T-helper 17 cell (primary cell): Measurements from ENCODE around the gene SLC44A1. TPM values are rescaled to one million over a fixed set of nuclear protein-coding genes. Genes with fewer than 3 reads are reported as not detected.
A peak's percentile ranks its signal among the peaks of the same experiment; 100 is the strongest.

Experiments
- ATAC-seq: fragments of 150-1000 bp; cut with Tn5 transposase; 2 replicates; pipeline ENCODE4 v1.10.0; 2021; ENCODE audit warnings: mild to moderate bottlenecking, moderate library complexity
- DNase-seq, 3 donors: peaks; one replicate each; pipeline versions ENCODE4 v3.0.0 to v3.0.0-alpha.2; 2020 to 2021
- H3K9me3 ChIP-seq: one replicate; pipeline ENCODE4 v1.7.0; 2013; ENCODE audit warnings: low read length, mild to moderate bottlenecking; ENCODE audit not compliant: control insufficient read depth, poor library complexity, severe bottlenecking
- H3K27ac Mint-ChIP-seq: one replicate; pipeline ENCODE4 v1.8.0; 2022; ENCODE audit warnings: mild to moderate bottlenecking, moderate library complexity, mixed read lengths
- H3K27me3 Mint-ChIP-seq: one replicate; pipeline ENCODE4 v1.8.0; 2022; ENCODE audit warnings: mixed read lengths
- H3K36me3 Mint-ChIP-seq: one replicate; pipeline ENCODE4 v1.8.0; 2022; ENCODE audit warnings: low read depth, mixed read lengths
- H3K4me1 Mint-ChIP-seq: one replicate; pipeline ENCODE4 v1.8.0; 2022; ENCODE audit warnings: mild to moderate bottlenecking, mixed read lengths
- H3K4me3 Mint-ChIP-seq: one replicate; pipeline ENCODE4 v1.8.0; 2022; ENCODE audit warnings: mild to moderate bottlenecking, moderate library complexity, mixed read lengths
- total RNA-seq, 4 donors: library from RNA in 2 of 4; stranded (reverse) in 2 of 4; gene quantifications; one replicate each; pipeline ENCODE4 v1.2.3 and lab custom pipeline; 2022 to 2026

Gene SLC44A1
- total RNA-seq, 2 donors from 2014 or later, result 11.8 to 14.9 TPM

DNA sequence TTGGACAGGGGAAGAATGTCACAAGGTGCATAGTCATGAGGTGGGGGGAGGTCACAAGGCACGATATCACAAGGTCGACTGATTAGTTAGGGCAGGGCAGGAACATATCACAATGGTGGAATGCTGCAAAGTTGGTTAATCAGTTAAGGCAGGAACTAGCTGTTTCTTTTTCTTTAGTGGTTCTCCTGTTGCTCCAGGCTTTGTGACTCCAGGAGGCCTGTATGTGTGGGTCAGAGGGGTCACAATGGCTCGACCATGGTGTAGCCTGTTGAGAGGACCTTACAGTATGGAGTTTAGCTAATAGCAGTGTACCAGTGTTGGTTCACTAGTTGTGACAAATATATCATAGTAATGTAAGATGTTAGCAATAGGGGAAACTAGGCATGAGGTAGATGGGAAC, 191.0 kb downstream of the SLC44A1 start:
- Mint-ChIP-seq H3K4me3 (no peak overlapping the region), H3K27me3 (peaks cover 18% of the 10 kb centered on the region), H3K27ac (no peak overlapping the region), H3K36me3 (peaks cover 2% of the 10 kb centered on the region), H3K4me1 (no peaks in the 10 kb centered on the region)
- DNase-seq (no peak), ATAC-seq (no peak)
- H3K9me3 ChIP-seq, result no peaks in the 10 kb centered on the region

DNA sequence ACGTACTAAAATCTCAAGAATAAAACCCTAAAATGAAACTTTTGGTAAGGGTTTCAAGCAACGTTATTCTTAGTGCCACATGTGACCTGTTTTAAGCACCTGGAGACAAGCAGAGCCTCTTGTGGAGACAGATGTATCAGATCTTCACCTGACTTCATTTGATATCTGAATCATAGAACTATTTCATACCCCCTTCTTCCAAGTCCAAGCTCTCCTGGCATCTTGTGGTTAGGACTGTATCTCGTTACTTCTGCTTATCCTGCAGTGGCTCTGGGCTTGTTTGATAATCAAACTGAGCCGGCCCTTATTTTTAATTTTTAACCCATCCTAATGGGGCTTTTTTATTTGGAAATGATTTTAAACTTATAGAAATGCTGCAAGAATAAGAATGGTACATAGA, 192.3 kb downstream of the SLC44A1 start:
- Mint-ChIP-seq H3K4me3 (no peak overlapping the region), H3K4me1 (no peaks in the 10 kb centered on the region), H3K27me3 (peaks cover 18% of the 10 kb centered on the region), H3K27ac (no peak overlapping the region), H3K36me3 (peaks cover 2% of the 10 kb centered on the region)
- ATAC-seq (no peak), DNase-seq (no peak)
- H3K9me3 ChIP-seq, result no peaks in the 10 kb centered on the region

DNA sequence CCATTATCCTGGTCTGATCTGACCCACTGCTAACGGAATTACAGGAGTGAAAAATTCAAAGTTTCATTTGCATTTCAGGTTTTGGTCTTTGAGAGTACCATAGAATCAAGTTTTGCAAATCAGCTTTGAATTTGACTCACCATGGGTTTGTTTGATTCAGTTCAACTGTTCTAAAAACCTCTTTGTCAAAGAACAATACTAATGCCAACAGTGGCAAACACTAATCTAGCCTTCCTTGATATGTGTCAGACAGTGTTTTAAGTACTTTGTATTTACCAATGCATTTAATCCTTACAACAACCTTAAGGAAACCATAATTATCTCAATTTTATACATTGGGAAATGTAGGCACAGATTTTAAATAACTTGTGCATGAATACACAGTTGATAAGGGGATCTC, 193.3 kb downstream of the SLC44A1 start:
- peaks cover 12% of the 10 kb centered on the region for H3K27me3 Mint-ChIP-seq
- H3K9me3 ChIP-seq, result no peaks in the 10 kb centered on the region
- DNase-seq, result no peak
- no peak overlapping the region for H3K4me3 Mint-ChIP-seq
- H3K27ac Mint-ChIP-seq, result no peak overlapping the region
- H3K4me1 Mint-ChIP-seq, result no peaks in the 10 kb centered on the region
- no peak for ATAC-seq
- peaks cover 2% of the 10 kb centered on the region for H3K36me3 Mint-ChIP-seq

DNA sequence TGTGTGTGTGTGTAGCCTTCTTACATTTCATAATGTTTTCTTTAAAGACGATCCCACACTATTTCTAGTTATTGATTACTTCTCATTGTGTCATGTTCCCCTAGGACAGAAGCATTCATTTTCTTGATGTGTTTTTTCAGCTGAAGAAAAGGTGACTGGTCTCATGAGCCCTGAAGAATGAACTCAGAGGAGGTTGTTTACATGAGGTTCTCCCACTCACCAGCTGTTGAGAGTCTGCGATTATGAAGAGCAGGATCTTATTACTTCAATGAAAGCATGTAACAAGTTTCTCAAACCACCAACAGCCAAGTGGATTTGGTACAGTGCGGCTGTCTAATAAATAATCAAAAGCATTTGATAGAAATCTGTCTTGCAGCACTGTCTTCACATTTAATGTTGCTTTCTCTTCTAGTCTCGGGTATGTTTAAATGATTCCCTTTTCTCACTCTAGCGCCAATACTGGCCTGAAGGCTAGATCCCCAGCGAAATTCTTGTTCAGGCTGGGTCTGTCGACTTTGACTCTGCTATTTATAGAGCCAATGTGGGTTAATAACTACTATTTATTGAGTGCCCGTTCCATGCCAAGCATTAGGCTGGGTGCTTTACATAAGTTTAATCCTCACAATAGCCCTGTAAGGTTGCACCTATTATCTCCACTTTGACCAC, 193.8 kb downstream of the SLC44A1 start:
- Mint-ChIP-seq H3K27ac (no peak overlapping the region), H3K36me3 (peaks cover 2% of the 10 kb centered on the region), H3K4me1 (no peaks in the 10 kb centered on the region), H3K4me3 (no peak overlapping the region), H3K27me3 (peaks cover 7% of the 10 kb centered on the region)
- H3K9me3 ChIP-seq, result no peaks in the 10 kb centered on the region
- DNase-seq, result no peak
- ATAC-seq, result no peak

DNA sequence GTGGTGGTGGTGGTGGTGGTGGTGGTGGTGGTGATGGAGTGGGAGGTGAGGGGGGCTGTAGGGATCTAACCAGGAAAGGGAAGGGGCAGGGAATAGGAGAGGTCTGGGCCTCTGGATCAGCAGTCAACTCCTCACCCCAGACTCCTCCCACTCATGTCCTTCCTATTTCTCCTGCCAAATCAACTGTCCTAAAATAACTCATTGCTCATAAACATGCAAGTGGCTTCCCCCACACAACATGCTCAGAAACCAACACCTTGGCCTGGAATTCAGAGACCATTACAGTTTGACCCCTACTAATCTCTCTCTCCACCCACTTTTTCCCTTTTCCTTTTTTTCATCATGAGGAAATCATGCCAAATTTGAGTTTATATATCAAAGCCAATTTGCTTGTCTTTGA, 195.0 kb downstream of the SLC44A1 start:
- DNase-seq (no peak), ATAC-seq (no peak)
- Mint-ChIP-seq H3K36me3 (peaks cover 2% of the 10 kb centered on the region), H3K27ac (no peak overlapping the region), H3K4me1 (peaks cover 3% of the 10 kb centered on the region), H3K4me3 (no peak overlapping the region), H3K27me3 (no peaks in the 10 kb centered on the region)
- no peaks in the 10 kb centered on the region for H3K9me3 ChIP-seq

DNA sequence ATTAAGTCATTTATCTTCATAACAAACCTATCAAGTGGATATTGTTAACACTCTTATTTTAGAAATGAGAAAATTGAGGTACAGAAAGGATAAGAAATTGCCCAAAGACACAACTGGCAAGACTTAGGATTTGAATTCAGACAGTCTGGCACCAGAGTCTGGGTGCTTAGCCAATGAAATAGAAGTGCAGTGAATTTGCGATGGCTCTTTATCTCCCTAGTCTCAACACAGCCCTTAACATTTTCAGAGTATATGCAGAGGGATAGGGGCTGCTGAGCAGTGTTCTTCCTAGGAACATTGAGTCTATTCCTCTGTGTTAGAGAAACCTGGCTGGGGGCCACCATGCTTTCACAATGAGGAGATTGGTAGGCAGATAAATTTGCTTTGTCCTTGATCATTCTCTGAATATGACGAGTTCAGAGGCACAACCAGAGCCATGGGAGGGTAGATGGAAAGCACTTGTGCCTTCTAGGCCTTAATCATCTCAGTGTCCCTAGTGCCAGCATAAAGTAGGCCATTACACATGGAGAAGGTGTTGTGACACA, 197.2 kb downstream of the SLC44A1 start:
- Mint-ChIP-seq H3K27me3 (no peaks in the 10 kb centered on the region), H3K27ac (peak overlapping the region; percentile 3), H3K36me3 (no peaks in the 10 kb centered on the region), H3K4me1 (peaks cover 3% of the 10 kb centered on the region), H3K4me3 (no peak overlapping the region)
- ATAC-seq (no peak), DNase-seq (no peak)
- H3K9me3 ChIP-seq, result no peaks in the 10 kb centered on the region

DNA sequence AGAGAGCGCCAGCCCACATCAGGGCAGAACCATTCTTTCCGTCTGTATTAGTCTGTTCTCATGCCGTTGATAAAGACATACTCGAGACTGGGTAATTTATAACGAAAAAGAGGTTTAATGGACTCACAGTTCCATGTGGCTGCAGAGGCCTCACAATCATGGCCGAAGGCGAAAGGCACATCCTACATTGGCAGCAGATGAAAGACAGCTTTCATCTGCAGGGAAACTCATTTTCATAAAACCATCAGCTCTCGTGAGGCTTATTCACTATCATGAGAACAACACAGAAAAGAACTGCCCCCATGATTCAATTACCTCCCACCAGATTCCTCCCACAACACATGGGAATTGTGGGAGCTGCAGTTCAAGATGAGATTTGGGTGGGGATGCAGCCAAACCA, 198.7 kb downstream of the SLC44A1 start:
- Mint-ChIP-seq H3K4me1 (peaks cover 9% of the 10 kb centered on the region), H3K36me3 (no peaks in the 10 kb centered on the region), H3K27ac (no peak overlapping the region), H3K27me3 (no peaks in the 10 kb centered on the region), H3K4me3 (no peak overlapping the region)
- ATAC-seq, result no peak
- DNase-seq, result no peak
- no peaks in the 10 kb centered on the region for H3K9me3 ChIP-seq

DNA sequence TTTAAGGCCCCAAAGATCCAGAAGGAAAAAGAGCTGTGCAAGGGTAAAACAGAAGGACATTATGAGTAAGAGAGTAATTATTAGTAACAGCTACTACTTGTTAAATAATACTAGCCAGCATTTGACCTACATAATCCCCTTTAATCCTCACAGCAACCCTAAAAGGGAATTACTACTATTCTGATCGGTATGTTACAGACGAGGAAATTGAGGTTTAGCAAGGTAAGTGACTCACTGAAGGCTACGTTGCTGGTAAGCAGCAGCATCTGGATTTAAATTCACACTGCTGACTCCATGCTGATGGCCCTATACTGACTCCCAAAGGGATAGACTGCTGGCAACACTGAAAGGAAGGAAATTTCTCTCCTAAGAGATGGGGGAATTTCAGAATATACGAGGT, 199.7 kb downstream of the SLC44A1 start:
- H3K4me1 Mint-ChIP-seq, result peaks cover 13% of the 10 kb centered on the region
- H3K4me3 Mint-ChIP-seq, result no peak overlapping the region
- no peak overlapping the region for H3K27ac Mint-ChIP-seq
- H3K9me3 ChIP-seq, result no peaks in the 10 kb centered on the region
- ATAC-seq (no peak), DNase-seq (no peak)
- H3K27me3 Mint-ChIP-seq, result no peaks in the 10 kb centered on the region
- H3K36me3 Mint-ChIP-seq, result no peaks in the 10 kb centered on the region

DNA sequence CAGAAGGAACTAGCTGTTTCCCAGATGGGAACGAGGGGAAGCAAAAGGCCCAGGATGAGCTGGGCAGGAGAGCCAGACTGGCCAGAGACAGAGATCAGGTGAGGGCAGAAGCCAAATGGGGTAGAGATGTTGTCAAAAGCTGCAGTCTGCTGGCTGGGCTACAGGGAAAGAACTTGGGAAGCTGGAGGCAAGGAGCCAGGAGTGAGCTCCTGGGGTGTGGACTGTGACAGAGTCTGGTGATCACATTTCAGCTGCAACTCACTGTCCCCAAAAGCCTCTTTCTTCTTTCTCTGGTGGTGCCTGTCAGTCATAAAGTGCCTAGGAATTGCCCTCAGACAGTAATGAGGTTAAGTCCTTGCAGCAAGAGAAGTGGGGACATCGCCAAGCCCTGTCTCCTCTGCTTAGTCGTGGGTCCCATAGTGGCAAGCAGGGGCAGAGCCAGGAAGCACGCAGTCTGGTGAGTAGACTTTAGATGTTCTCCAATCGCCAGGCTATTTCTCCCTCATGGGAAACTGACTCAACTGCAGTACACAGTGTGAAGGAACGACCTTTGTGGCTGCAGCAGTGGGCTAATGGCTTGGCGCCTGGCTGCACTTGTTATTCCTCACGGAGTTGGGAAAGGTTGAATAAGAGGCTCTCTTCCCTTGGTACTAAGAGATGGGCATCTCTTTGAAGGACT, 200.9 kb downstream of the SLC44A1 start:
- Mint-ChIP-seq H3K36me3 (no peaks in the 10 kb centered on the region), H3K4me3 (no peak overlapping the region), H3K27ac (no peak overlapping the region), H3K27me3 (no peaks in the 10 kb centered on the region), H3K4me1 (peaks cover 13% of the 10 kb centered on the region)
- ATAC-seq, result no peak
- H3K9me3 ChIP-seq, result no peaks in the 10 kb centered on the region
- DNase-seq, result no peak

DNA sequence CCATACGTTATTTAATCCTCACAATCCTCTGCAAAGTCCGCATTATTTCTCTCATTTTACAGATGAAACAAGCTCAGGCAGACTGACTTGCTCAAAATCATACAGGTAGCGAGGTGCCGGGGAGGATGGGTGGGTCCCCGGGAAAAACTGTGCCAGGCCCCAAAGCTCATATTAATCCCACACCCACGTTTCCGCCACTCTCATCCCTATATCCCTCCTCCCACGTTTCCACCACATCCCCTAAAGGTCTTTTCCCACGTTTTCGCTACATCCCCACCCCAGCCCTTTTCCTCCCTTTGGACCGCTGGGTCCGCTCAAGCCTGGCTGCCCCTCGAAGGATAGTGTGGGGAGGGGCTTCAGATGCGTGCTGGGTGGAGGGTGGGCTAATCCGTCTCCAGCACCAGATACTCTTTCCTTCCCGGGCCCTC, 202.9 kb downstream of the SLC44A1 start:
- H3K36me3 Mint-ChIP-seq, result no peaks in the 10 kb centered on the region
- H3K4me3 Mint-ChIP-seq, result peak overlapping the region; percentile 90
- no peaks in the 10 kb centered on the region for H3K9me3 ChIP-seq
- H3K27ac Mint-ChIP-seq, result peak overlapping the region; percentile 54
- peaks cover 13% of the 10 kb centered on the region for H3K4me1 Mint-ChIP-seq
- DNase-seq, result no peak
- no peaks in the 10 kb centered on the region for H3K27me3 Mint-ChIP-seq
- no peak for ATAC-seq

DNA sequence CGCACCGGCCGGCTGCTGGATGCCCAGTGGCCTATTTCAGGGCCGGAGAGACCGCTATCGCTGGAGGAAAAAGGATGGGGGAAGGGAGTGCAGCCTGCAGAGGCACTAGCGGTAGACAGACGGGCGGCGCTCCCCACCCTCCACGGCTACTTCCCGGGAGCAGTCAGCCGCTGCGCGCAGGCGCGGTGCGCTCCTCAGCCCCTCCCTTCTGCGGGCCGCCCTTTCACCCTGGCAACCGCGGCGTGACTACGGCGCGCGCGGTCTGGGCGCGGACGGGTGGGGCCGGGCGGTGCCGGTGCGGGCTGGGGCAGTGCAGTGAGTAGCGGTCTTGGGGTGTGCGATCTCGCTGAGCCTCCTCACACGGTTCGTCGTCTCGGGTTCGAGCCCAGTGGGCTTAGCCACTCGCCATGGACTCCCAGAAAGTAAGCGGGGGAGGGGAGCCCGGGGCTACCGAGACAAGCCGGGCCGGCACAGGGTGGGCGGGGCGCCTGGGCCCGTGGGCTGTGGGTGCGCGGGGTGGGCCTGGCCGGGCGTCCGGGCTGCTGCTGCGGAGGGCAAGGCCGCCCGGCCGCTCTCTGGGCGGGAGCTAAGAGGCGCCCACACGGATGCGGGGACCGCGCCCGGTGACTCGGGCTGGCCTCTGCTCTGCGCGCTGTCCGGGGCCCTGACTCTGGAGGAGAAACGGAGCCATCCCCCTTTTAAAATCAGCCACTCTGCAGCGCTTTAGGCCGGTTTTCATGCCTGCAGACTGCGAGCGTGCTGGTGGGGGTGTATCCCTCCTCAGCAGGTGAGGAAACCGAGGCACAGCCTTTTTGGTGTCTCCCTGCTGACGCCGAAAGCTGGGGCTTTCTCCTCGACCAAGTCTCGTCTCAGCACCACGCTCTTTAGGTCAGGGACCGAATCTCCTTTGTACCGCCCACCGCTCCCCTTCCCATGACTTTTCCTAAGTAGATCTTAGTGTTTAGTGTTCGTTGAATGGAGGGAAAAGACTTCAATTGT, 203.7 kb downstream of the SLC44A1 start, which contains the start of gene FSD1L:
Gene FSD1L, plus strand, starts transcription at position 221 of the 999 bp plus-strand sequence. Its CDS starts 187 bp downstream, at position 408.
- H3K36me3 Mint-ChIP-seq, result no peaks in the 10 kb centered on the region
- H3K4me1 Mint-ChIP-seq, result peaks cover 15% of the 10 kb centered on the region
- peak within 1 kb of the TSS; percentile 90 for H3K4me3 Mint-ChIP-seq
- H3K27ac Mint-ChIP-seq, result peak within 1 kb of the TSS; percentile 54
- H3K9me3 ChIP-seq, result no peaks in the 10 kb centered on the region
- no peaks in the 10 kb centered on the region for H3K27me3 Mint-ChIP-seq
- ATAC-seq (peak; percentile 95), DNase-seq (peak; percentile 61 to 70 (median 66))

DNA sequence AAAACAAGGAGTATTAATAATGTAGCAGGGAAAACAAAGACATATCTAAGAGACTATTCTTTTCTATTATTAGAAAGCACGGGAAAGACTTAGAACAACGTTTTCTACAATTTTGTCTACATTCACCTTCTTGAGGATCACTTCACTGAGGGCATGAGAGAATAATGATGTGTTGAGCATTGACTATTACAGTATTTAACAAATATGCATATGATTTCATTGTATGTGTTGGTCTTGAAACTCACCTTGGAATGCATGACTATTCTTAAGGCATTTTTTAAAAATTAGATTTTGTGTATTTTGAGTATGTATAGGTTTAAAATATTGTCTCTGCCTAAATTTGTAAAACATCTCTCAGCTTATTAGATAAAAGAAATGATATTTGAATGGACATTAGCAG, 204.6 kb downstream of the SLC44A1 start:
- H3K27me3 Mint-ChIP-seq, result no peaks in the 10 kb centered on the region
- no peaks in the 10 kb centered on the region for H3K9me3 ChIP-seq
- peak overlapping the region; percentile 90 for H3K4me3 Mint-ChIP-seq
- H3K36me3 Mint-ChIP-seq, result no peaks in the 10 kb centered on the region
- H3K27ac Mint-ChIP-seq, result no peak overlapping the region
- no peak for DNase-seq
- no peak for ATAC-seq
- H3K4me1 Mint-ChIP-seq, result peaks cover 12% of the 10 kb centered on the region

DNA sequence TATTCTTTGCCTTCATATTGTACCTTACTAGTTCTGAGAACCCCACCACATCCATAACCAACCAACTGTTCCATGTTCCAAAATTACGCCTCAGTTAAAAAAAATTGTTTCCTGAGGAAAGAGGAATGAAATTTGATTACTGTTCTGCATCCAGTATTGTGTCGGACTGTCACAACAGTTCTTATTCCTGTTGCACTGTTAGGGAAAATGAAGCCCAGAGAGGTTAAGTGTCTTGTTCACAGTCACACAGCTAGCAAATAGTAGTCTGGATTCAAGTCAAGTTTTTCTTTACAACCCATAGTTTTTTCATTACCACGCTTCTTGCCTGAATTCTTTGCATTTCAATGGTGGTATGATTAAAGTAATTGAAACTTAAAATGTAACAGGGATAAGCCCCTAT, 207.7 kb downstream of the SLC44A1 start:
- Mint-ChIP-seq H3K4me1 (peaks cover 12% of the 10 kb centered on the region), H3K27ac (no peak overlapping the region), H3K27me3 (no peaks in the 10 kb centered on the region), H3K4me3 (no peak overlapping the region), H3K36me3 (no peaks in the 10 kb centered on the region)
- no peaks in the 10 kb centered on the region for H3K9me3 ChIP-seq
- DNase-seq (no peak), ATAC-seq (no peak)
